H1 (cell line): ENCODE results near the gene SYNCRIP. TPM values are rescaled to one million over a fixed set of nuclear protein-coding genes. Genes with fewer than 3 reads are reported as not detected.
A peak's percentile ranks its signal among the peaks of the same experiment; 100 is the strongest.

Experiments used
- CREB1 ChIP-seq: IDR thresholded peaks from 2 replicates; pipeline ENCODE4 v1.6.1; 2012; ENCODE audit warnings: inconsistent platforms
- E2F6 ChIP-seq: IDR thresholded peaks from 2 replicates; pipeline ENCODE4 v1.6.1; 2012; ENCODE audit warnings: inconsistent platforms
- MAFK ChIP-seq: IDR thresholded peaks from 2 replicates; pipeline ENCODE4 v1.6.1; 2012; ENCODE audit warnings: low read depth, mild to moderate bottlenecking, improper control_type of control experiment, low read length
- POLR2AphosphoS5 ChIP-seq: IDR thresholded peaks from 2 replicates; pipeline ENCODE4 v1.6.1; 2011; ENCODE audit warnings: low read depth, low read length
- RNF2 ChIP-seq: fragments of 200-900, 300-1000 bp; sonication (generic); IDR thresholded peaks from 2 replicates; pipeline ENCODE4 v1.7.1; 2016; ENCODE audit warnings: borderline replicate concordance, low read depth, mild to moderate bottlenecking, antibody characterized with exemption, low read length; ENCODE audit not compliant: poor library complexity, severe bottlenecking; ENCODE audit errors: missing control alignments
- SP4 ChIP-seq: IDR thresholded peaks from 2 replicates; pipeline ENCODE4 v1.6.1; 2012; ENCODE audit warnings: low read length, inconsistent platforms
- TAF1 ChIP-seq: IDR thresholded peaks from 2 replicates; pipeline ENCODE4 v1.6.1; 2011; ENCODE audit warnings: mild to moderate bottlenecking, low read depth, low read length
- polyA plus RNA-seq, 7 experiments: library from polyadenylated mRNA; depleted of rRNA in 3 of 7; stranded (reverse) in 5 of 7; unstranded in 2 of 7; fragments of >200 nt in 5 of 7; fragments of 200-250 nt in 2 of 7; gene quantifications; 1 replicate in 5 of 7; 2 replicates in 1 of 7; 4 replicates in 1 of 7; pipeline versions ENCODE4 v1.2.1 to v1.2.3, GENCODE V29; 2011 to 2013; ENCODE audit warnings: missing spikeins in 2 of 7, mixed read lengths in 2 of 7
- total RNA-seq: library from RNA; stranded (reverse); fragmentation: NEBNext Ultra II Directional; extraction: Animal tissue kit (Norgen Biotek cat#: 25700); gene quantifications from 2 replicates; pipeline ENCODE4 v1.2.1, GENCODE V29; 2021
- TF ChIP-seq, protein P1 (sequence below): fragments of 300-600 bp; sonication (generic); IDR thresholded peaks from 2 replicates; pipeline ENCODE4 v1.7.1; 2012; ENCODE audit warnings: low read length, moderate library complexity, mild to moderate bottlenecking, inconsistent platforms; ENCODE audit not compliant: insufficient replicate concordance
- TF ChIP-seq, protein P2 (sequence below): IDR thresholded peaks from 2 replicates; pipeline ENCODE4 v1.6.1; 2011; ENCODE audit warnings: low read depth, mild to moderate bottlenecking, low read length; ENCODE audit not compliant: insufficient read depth

SYNCRIP gene
- total and polyA plus RNA-seq, 2 of the 8 experiments (the other 6 are each of a cell fraction or from before 2014, with no cell fraction given): 16.8 to 219 TPM

GRCh38 chr6:85642774-85643536 is at the start of gene SYNCRIP (continued):
- TF ChIP-seq, protein P1, sequence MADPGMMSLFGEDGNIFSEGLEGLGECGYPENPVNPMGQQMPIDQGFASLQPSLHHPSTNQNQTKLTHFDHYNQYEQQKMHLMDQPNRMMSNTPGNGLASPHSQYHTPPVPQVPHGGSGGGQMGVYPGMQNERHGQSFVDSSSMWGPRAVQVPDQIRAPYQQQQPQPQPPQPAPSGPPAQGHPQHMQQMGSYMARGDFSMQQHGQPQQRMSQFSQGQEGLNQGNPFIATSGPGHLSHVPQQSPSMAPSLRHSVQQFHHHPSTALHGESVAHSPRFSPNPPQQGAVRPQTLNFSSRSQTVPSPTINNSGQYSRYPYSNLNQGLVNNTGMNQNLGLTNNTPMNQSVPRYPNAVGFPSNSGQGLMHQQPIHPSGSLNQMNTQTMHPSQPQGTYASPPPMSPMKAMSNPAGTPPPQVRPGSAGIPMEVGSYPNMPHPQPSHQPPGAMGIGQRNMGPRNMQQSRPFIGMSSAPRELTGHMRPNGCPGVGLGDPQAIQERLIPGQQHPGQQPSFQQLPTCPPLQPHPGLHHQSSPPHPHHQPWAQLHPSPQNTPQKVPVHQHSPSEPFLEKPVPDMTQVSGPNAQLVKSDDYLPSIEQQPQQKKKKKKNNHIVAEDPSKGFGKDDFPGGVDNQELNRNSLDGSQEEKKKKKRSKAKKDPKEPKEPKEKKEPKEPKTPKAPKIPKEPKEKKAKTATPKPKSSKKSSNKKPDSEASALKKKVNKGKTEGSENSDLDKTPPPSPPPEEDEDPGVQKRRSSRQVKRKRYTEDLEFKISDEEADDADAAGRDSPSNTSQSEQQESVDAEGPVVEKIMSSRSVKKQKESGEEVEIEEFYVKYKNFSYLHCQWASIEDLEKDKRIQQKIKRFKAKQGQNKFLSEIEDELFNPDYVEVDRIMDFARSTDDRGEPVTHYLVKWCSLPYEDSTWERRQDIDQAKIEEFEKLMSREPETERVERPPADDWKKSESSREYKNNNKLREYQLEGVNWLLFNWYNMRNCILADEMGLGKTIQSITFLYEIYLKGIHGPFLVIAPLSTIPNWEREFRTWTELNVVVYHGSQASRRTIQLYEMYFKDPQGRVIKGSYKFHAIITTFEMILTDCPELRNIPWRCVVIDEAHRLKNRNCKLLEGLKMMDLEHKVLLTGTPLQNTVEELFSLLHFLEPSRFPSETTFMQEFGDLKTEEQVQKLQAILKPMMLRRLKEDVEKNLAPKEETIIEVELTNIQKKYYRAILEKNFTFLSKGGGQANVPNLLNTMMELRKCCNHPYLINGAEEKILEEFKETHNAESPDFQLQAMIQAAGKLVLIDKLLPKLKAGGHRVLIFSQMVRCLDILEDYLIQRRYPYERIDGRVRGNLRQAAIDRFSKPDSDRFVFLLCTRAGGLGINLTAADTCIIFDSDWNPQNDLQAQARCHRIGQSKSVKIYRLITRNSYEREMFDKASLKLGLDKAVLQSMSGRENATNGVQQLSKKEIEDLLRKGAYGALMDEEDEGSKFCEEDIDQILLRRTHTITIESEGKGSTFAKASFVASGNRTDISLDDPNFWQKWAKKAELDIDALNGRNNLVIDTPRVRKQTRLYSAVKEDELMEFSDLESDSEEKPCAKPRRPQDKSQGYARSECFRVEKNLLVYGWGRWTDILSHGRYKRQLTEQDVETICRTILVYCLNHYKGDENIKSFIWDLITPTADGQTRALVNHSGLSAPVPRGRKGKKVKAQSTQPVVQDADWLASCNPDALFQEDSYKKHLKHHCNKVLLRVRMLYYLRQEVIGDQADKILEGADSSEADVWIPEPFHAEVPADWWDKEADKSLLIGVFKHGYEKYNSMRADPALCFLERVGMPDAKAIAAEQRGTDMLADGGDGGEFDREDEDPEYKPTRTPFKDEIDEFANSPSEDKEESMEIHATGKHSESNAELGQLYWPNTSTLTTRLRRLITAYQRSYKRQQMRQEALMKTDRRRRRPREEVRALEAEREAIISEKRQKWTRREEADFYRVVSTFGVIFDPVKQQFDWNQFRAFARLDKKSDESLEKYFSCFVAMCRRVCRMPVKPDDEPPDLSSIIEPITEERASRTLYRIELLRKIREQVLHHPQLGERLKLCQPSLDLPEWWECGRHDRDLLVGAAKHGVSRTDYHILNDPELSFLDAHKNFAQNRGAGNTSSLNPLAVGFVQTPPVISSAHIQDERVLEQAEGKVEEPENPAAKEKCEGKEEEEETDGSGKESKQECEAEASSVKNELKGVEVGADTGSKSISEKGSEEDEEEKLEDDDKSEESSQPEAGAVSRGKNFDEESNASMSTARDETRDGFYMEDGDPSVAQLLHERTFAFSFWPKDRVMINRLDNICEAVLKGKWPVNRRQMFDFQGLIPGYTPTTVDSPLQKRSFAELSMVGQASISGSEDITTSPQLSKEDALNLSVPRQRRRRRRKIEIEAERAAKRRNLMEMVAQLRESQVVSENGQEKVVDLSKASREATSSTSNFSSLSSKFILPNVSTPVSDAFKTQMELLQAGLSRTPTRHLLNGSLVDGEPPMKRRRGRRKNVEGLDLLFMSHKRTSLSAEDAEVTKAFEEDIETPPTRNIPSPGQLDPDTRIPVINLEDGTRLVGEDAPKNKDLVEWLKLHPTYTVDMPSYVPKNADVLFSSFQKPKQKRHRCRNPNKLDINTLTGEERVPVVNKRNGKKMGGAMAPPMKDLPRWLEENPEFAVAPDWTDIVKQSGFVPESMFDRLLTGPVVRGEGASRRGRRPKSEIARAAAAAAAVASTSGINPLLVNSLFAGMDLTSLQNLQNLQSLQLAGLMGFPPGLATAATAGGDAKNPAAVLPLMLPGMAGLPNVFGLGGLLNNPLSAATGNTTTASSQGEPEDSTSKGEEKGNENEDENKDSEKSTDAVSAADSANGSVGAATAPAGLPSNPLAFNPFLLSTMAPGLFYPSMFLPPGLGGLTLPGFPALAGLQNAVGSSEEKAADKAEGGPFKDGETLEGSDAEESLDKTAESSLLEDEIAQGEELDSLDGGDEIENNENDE: no peak
- TF ChIP-seq E2F6 (no peak), SP4 (no peak), POLR2AphosphoS5 (peak; percentile 83), MAFK (no peak), CREB1 (peak; percentile 86), RNF2 (no peak), TAF1 (peak; percentile 89)
- TF ChIP-seq, protein P2, sequence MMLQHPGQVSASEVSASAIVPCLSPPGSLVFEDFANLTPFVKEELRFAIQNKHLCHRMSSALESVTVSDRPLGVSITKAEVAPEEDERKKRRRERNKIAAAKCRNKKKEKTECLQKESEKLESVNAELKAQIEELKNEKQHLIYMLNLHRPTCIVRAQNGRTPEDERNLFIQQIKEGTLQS: no peak
